Gastroesophageal sphincter (tissue), 4 donors: ENCODE data around the gene CMIP. TPM values are rescaled to one million over a fixed set of nuclear protein-coding genes. Genes with fewer than 3 reads are reported as not detected.

ENCODE experiments used
- ATAC-seq: fragments of 150-250 bp; one replicate; pipeline ENCODE4 v1.9.1; 2016; ENCODE audit warnings: mild to moderate bottlenecking, moderate library complexity
- H3K27ac ChIP-seq, 4 donors: fragments of 200-600 bp; sonication (generic) in 3 of 4; 1 replicate in 3 of 4; 2 replicates in 1 of 4; pipeline ENCODE4 v1.5.1; 2016 to 2019
- H3K27me3 ChIP-seq: fragments of 200-600 bp; sonication (generic); one replicate; pipeline ENCODE4 v1.5.1; 2019
- H3K36me3 ChIP-seq, 2 donors: fragments of 200-600 bp; sonication (generic); one replicate each; pipeline ENCODE4 v1.5.1; 2019; ENCODE audit warnings: control low read depth in 1 of 2
- H3K4me1 ChIP-seq, 3 donors: fragments of 200-600 bp; sonication (generic); 1 replicate in 2 of 3; 2 replicates in 1 of 3; pipeline ENCODE4 v1.5.1; 2016 to 2019; ENCODE audit warnings: control low read depth in 2 of 3
- H3K4me3 ChIP-seq, 2 donors: fragments of 200-600 bp; sonication (generic); one replicate each; pipeline ENCODE4 v1.5.1; 2019; ENCODE audit warnings: mild to moderate bottlenecking in 1 of 2, moderate library complexity in 1 of 2
- H3K9me3 ChIP-seq, 3 donors: fragments of 200-600 bp; sonication (generic); one replicate each; pipeline ENCODE4 v1.5.1; 2017 to 2019; ENCODE audit warnings: control low read depth in 2 of 3
- CTCF ChIP-seq, 4 experiments: fragments of 200-600 bp in 2 of 4; fragments of 450-650 bp in 2 of 4; sonication (generic) in 1 of 4; IDR thresholded peaks; one replicate each; pipeline ENCODE4 v1.5.1; 2017 to 2019; ENCODE audit warnings: antibody characterized with exemption in 4 of 4, mild to moderate bottlenecking in 2 of 4, moderate library complexity in 2 of 4
- EP300 ChIP-seq: sonication (generic); formaldehyde crosslinking; IDR thresholded peaks from one replicate; pipeline ENCODE4 v1.6.1; 2017; ENCODE audit warnings: antibody characterized with exemption, mild to moderate bottlenecking
- POLR2A ChIP-seq, 2 donors: fragments of 450-650 bp; IDR thresholded peaks; one replicate each; pipeline ENCODE4 v1.6.1; 2017; ENCODE audit warnings: antibody characterized with exemption in 2 of 2, mild to moderate bottlenecking in 2 of 2, moderate library complexity in 1 of 2
- POLR2AphosphoS5 ChIP-seq: sonication (generic); formaldehyde crosslinking; IDR thresholded peaks from one replicate; pipeline ENCODE4 v1.6.1; 2017; ENCODE audit warnings: antibody characterized with exemption
- WGBS, 2 donors: methylation state at CpG; one replicate each; pipeline ENCODE4 v1.1.5; 2018; ENCODE audit warnings: low coverage in 1 of 2; 5-methylcytosine and 5-hydroxymethylcytosine counted together
- total RNA-seq, 4 donors: library from RNA; depleted of rRNA; stranded (reverse); fragments of >200 nt; gene quantifications; one replicate each; pipeline ENCODE4 v1.1.0, GENCODE V29; 2016

The CMIP gene
- total RNA-seq, 4 donors from 2014 or later: 13.4 to 24.0 (median 19.2) TPM

DNA sequence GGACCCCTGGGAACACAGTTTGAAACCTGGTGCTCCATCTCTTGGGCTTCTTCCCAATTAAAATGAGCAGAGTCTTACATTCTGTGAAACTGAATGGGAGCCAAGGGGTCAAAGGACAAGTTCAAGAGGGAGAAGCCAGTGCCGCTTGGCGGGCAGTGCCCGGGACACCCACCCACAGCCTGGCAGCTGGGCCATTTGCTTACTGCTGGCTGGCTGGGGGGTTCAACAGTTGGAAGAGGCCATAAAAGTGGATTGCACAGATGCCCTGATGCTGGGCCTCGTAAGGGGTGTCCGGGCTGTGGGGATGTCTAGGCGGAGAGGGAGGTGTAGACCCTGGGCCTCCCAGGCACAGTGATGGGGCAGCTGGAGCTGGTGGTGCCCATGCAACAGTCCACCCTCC is 52.1 kb downstream of the CMIP start:
- no peak overlapping the region for H3K27ac ChIP-seq
- H3K36me3 ChIP-seq: no peaks in the 10 kb centered on the region
- WGBS, 2 donors: no CpG with 5 or more reads among the region's 6 CpGs
- ATAC-seq: no peak
- H3K9me3 ChIP-seq: no peaks in the 10 kb centered on the region
- H3K27me3 ChIP-seq: no peaks in the 10 kb centered on the region
- peaks cover 0 to 52% (median 3%) of the 10 kb centered on the region in 3 donors for H3K4me1 ChIP-seq
- TF ChIP-seq POLR2AphosphoS5 (no peak), EP300 (no peak), POLR2A (IDR thresholded peaks at IDR 0.05) (no peak), CTCF (IDR thresholded peaks at IDR 0.05) (no peak)
- no peak overlapping the region for H3K4me3 ChIP-seq

DNA sequence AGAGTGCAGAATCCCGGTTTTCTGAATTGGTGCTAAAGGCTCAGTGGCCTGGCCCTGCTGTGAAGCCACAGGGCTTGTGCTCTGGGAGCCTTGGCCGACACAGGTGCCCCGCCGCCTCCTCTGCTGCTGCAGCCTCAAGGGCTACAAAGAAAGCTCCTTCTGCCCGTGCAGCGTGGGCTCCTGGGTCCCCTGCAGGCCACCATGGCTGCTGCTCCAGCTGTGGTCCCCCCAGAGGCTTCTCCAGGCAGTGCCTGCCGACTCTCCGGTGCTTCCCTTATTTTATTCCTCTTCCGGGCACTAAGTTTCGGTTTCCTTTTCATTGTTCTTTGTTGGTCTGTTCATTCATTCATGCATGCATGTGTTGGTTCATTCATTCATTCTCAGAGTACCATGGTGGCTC is 53.1 kb downstream of the CMIP start:
- TF ChIP-seq POLR2AphosphoS5 (no peak), CTCF (IDR thresholded peaks at IDR 0.05) (peak in 2 of 4 experiments; percentile 12 to 23), POLR2A (IDR thresholded peaks at IDR 0.05) (no peak), EP300 (no peak)
- no peaks in the 10 kb centered on the region for H3K27me3 ChIP-seq
- no peak overlapping the region for H3K4me3 ChIP-seq
- H3K27ac ChIP-seq: peak overlapping the region in 1 of 4 donors; percentile 45
- peaks cover 0 to 49% (median 3%) of the 10 kb centered on the region in 3 donors for H3K4me1 ChIP-seq
- no peaks in the 10 kb centered on the region for H3K9me3 ChIP-seq
- ATAC-seq: no peak
- WGBS, 2 donors: 81% methylated on average over 8 of the region's 10 CpGs; no CpG with 5 or more reads in 1 of the 2 donors
- H3K36me3 ChIP-seq: no peaks in the 10 kb centered on the region

DNA sequence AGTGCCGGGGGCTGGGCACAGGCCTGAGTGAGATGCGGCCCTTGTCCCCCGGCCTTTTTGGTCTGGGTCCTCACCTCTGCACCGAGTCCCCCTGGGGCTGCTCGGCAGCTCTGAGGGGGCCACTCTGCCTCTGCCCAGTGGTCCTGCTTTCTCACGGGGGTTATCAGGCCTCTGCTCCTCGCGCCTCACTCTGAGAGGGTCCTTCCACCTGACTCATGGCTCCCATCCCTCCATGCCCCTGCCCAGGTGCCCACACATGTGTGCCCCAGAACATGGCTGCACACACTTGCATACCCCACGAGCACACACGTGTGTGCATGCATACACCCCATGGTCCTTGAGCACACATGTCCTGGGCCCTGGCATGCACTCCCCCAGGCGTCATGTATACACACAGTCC is 53.7 kb downstream of the CMIP start:
- peaks cover 0 to 42% (median 3%) of the 10 kb centered on the region in 3 donors for H3K4me1 ChIP-seq
- H3K36me3 ChIP-seq: no peaks in the 10 kb centered on the region
- H3K9me3 ChIP-seq: no peaks in the 10 kb centered on the region
- H3K27ac ChIP-seq: no peak overlapping the region
- no peak for ATAC-seq
- H3K27me3 ChIP-seq: no peaks in the 10 kb centered on the region
- no peak overlapping the region for H3K4me3 ChIP-seq
- TF ChIP-seq EP300: no peak
- TF ChIP-seq POLR2A (IDR thresholded peaks at IDR 0.05): no peak
- TF ChIP-seq POLR2AphosphoS5: no peak
- no peak for TF ChIP-seq CTCF (IDR thresholded peaks at IDR 0.05)
- WGBS, 2 donors: 40 to 67% methylated on average over 1 to 2 of the region's 11 CpGs

GRCh38 chr16:81499576-81500380 is 55.2 kb downstream of the CMIP start:
- Histone ChIP-seq H3K36me3 (no peaks in the 10 kb centered on the region), H3K4me1 (peaks cover 0 to 35% (median 3%) of the 10 kb centered on the region in 3 donors), H3K4me3 (no peak overlapping the region), H3K9me3 (no peaks in the 10 kb centered on the region), H3K27me3 (no peaks in the 10 kb centered on the region), H3K27ac (no peak overlapping the region)
- ATAC-seq: no peak
- WGBS, 2 donors: 55 to 86% methylated on average over 5 to 13 of the region's 20 CpGs
- no peak for TF ChIP-seq EP300
- TF ChIP-seq POLR2AphosphoS5: no peak
- no peak for TF ChIP-seq POLR2A (IDR thresholded peaks at IDR 0.05)
- no peak for TF ChIP-seq CTCF (IDR thresholded peaks at IDR 0.05)
